ENCODE measurements around the gene ANKS1B. TPM values are rescaled to one million over a fixed set of nuclear protein-coding genes. Genes with fewer than 3 reads are reported as not detected.
"Not testable (repeated sequence)": the region's sequence is repeated elsewhere in the genome, so short reads cannot be mapped to it uniquely, and the experiment has no call there.

The ANKS1B gene
- polyA plus RNA-seq, 12 donors = 1.5 to 4.0 (median 2.7) TPM; not detected in 2

DNA sequence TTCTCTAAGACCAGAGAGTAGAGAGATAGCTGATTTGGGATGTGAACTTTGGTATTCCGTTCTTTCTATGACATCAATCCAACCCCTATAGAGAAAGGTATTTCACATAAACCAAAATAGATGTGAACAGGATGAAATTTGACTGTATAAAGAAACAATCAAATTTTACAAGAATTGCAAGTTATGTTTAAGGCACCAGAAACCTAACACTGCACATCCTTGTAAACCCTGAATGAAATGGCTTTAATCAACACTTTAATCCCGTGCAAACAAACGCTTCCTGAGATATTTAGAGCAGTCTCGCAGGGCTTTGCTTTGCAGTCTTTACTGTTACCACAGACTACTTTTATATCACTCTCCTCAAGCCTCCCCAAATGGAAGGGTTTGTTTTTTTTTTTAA, 1214.5 kb downstream of the ANKS1B start:
- no peak for DNase-seq

GRCh38 chr12:98769068-98769467, 1215.7 kb downstream of the ANKS1B start:
- DNase-seq = no peak

DNA sequence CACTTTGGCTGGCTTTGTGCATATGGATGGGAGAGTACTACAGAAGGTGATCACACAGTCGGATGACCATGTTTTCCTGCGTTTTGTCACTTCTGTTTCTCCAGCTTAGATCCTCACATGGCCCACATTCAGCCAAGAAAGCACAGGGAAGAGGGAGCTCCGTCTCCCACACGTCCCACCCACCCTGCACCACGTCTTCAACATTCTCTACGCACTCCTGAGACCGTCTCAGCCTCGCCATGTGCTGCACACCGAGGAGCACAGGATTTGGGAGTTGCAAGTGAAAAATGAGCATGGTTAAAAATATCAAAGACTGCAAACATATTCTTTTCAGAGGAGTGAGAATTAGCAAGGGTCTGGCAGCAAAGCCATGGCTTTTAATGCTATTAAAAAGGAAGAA, 1217.5 kb downstream of the ANKS1B start:
- DNase-seq = no peak

GRCh38 chr12:98763656-98764055, 1221.1 kb downstream of the ANKS1B start:
- DNase-seq = no peak

- no peak for DNase-seq
These were observed 1226.4 kb downstream of the ANKS1B start for GRCh38 chr12:98758331-98758730.

- no peak for DNase-seq
These were observed 1227.3 kb downstream of the ANKS1B start for GRCh38 chr12:98757455-98757854.

DNA sequence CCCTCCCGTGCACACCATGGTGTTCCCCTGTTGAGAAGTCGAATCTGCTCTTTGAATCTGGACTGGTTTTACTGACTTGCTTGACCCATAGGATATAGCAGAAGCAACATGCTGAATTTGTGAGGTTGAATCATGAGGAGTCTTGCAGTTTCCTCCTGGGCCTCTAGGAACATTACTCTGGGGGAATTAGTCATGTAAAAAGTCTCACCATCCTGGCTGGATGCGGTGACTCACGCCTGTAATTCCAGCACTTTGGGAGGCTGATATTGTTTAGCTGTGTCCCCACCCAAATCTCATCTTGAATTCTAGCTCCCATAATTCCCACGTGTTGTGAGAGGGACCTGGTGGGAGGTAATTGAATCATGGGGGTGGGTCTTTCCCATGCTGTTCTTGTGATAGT, 1228.9 kb downstream of the ANKS1B start:
- not testable (repeated sequence) for DNase-seq

GRCh38 chr12:98754095-98754494, 1230.6 kb downstream of the ANKS1B start:
- DNase-seq = no peak

GRCh38 chr12:98752726-98753125, 1232.0 kb downstream of the ANKS1B start:
- no peak for DNase-seq

DNA sequence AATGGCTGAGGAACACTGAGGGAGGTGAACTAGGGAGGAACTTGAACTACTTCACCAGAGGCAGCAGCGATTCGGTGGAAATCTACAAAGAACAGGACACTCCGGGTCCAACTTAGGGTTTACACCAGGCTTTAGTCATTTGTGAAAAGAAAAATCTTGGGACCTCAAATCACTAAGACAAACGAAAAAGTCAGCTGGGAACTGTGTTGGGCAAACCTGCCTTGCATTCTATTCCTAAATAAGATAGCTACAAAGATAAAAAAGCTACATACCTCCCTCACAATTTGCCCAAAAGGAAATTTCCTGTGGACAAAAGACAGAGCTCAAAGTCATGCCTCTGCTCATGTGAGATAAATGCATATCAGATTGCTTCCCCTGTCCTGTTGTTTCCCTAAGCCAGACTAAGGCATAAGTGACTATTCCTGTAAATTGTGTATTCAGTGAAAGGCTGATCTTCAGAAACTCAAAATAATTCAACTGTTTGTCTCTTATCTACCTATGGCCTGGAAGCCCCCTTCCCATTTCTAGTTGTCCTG, 1233.1 kb downstream of the ANKS1B start:
- DNase-seq = no peak

- no peak for DNase-seq
These were observed 1234.2 kb downstream of the ANKS1B start for GRCh38 chr12:98750511-98750910.

- no peak for DNase-seq
These were observed 1236.3 kb downstream of the ANKS1B start for GRCh38 chr12:98748463-98748862.

DNA sequence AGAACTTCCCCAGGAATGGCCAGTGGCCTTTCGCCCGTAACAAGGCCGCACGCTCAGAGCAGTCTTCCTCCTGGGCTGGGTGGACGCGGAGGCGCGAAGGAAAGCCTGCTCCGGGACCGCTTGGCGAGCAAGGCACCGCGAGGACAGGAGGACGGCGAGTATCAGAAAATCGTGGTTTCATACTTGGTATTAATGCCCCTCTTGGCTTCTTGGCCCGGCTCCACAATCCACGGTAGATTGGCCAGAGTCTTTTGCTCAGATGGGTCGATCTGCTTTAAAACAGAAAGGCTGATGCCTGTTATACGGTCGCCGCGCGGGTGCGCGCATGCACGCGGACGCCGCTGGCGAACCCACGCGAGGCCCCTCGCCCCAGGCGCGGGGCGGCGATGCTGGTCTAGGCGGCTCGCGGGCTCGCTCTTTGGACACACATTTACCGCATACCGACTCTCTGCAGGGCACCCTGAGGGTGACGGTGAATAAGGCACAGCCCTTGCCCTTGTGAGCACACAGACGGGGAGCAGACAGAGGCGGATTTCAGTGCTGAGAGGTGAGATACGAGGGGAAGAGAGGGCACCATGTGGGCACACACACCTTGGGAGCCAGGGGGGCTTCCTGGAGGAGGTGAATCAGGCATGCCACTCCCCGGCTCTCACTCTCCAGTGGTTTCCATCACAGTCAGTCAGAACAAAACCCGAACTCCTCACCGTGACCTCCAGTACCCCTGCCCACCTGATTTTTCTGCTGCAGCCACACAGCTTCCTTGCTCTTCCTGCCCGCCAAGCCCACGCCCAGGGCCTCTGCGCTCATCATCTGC, 1239.0 kb downstream of the ANKS1B start:
- DNase-seq = peak; percentile 44

GRCh38 chr12:98744680-98745079, 1240.1 kb downstream of the ANKS1B start:
- DNase-seq = no peak

GRCh38 chr12:98743362-98743953, 1241.3 kb downstream of the ANKS1B start:
- DNase-seq = no peak

DNA sequence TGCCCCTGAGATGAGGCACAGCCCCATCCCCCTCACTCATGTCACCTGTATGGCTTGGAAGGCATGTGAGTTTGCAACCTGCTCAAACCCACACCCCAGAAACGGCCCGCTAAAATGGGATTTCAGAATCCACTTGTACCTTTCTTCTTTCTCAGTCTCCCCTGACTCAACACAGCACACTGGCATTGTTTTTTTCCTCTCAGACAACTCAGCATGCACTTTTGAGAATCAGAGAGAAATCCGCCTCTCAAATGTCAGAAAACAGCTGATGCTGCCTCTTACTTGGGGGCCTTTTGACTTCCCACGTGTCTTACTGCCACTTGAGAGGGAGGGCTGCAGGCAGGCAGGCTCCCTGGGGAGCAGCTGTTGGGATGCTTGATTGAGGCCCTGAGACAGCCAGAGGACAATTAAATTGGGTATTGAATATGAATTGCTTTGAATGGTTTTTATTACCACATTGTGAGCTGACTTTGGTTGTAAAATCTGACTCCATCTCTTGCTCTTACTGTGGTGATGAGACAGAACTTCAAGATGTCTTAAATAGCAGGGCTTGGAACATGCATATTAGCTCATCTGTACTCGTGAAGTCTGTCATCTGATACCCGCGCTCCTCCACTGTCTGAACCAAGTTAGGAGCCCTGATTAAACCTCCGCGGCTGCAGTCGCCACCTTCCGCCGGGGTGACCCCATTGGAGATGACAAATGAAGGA, 1243.0 kb downstream of the ANKS1B start:
- DNase-seq = no peak

GRCh38 chr12:98741196-98741555, 1243.6 kb downstream of the ANKS1B start:
- no peak for DNase-seq

GRCh38 chr12:98740751-98741150, 1244.0 kb downstream of the ANKS1B start:
- no peak for DNase-seq

GRCh38 chr12:98738539-98738938, 1246.2 kb downstream of the ANKS1B start:
- DNase-seq = no peak

DNA sequence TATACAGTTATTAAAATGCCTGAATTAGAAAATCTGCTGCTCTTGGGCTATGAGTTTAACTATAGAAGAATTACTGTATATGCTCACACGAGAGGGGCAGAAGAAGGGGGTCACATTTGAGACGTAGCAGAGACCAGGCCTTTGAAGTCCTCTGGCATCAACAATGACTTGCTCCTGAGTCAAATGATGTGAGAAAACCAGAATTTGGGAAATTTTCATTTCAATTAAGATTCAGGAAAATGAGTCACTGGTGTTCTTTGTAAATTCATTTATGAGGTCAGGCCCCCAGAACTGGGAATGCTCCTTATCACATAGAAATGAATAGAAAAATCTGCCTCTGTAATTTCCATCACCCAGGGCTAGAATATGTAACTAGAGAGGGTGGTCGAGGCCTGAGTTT, 1246.7 kb downstream of the ANKS1B start:
- no peak for DNase-seq

DNA sequence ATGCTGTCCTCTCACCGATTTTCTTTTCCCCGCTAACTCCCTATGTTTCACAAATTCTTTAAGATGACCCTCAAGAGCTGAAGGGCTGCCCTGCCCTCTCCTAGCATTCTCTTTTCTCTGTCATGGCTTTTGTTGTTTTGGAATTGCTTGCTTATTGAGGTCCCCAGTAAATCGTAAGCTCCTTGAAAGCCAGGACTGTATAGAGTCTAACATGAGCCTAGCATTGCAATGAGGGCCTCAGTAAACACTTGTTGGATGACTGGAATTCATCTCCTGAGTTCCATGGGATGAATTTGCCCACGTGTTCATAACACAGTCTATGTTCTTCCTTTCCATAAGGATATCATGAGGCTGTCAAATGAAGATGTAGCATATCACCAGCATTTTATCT, 1247.4 kb downstream of the ANKS1B start:
- no peak for DNase-seq
